Stimulated activated CD8-positive, alpha-beta memory T cell treated with anti-CD3 and anti-CD28 coated beads, Interleukin-12 subunit alpha, Interleukin-12 subunit beta, amount 100 ng/mL, for 4 hours (primary cell): Measurements from ENCODE around the gene MCCD1.

Source experiments
- DNase-seq: peaks from one replicate; pipeline ENCODE4 v3.0.0-alpha.2; 2020; ENCODE audit warnings: low read depth

Gene MCCD1

GRCh38 chr6:31513456-31514165, 15.2 kb upstream of the MCCD1 start:
- DNase-seq: no peak

- no peak for DNase-seq
Measured at GRCh38 chr6:31521835-31522234, 6.9 kb upstream of the MCCD1 start.

GRCh38 chr6:31525553-31525931, 3.2 kb upstream of the MCCD1 start:
- DNase-seq: no peak

DNA sequence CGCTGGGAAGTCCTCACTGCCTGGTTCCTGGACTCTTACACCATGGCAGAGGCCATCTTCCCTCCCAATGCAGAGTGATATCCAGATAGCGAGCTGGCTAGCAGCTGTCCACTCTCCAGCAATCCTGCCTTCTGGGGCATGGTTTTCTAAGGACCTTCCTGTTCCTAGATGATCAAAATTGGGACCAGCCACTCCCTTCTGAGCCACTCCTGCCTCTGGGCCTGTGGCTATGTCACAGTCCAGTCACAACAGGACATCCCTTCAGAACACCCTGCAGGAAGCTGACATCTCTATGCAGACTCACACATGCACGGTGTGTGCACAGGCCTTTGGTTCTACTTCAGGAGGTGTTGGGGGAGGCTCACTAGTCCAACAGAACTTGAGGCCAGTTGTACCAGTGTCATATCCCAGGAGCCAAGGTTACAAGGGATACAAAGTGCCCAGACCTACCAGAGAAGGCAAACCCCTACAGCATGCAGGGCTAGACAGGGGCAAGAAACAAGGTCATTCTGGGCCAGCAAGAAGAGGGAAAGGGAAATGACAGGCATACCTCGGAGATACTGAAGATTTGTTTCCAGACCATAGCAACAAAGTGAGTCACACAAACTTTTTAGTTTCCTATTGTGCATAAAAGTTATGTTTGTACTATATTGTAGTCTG, 2.7 kb upstream of the MCCD1 start:
- no peak for DNase-seq

DNA sequence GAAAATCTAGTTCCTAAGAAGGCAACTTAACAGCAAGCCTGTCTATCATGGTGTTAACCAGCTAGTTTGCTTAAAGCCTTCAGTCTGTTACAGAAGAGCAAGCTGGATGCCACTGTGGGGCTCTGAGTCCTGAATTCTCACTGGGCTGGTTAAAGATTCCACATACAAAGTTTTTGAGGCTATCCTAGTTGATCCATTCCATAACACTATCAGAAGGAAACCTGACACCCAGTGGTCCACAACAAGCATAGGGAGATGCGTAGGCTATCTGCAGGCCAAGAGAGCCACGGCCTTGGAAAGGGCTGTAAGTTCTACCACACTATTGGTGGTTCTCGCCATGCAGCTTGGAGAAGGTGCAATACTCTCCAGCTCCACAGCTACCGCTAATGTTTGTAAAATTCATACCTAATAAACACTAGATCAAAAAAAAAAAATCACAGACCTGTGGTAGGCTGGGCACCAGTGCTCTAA, 420 bp upstream of the MCCD1 start:
- DNase-seq: no peak

GRCh38 chr6:31529329-31530150, 778 bp downstream of the MCCD1 start:
- no peak for DNase-seq

DNA sequence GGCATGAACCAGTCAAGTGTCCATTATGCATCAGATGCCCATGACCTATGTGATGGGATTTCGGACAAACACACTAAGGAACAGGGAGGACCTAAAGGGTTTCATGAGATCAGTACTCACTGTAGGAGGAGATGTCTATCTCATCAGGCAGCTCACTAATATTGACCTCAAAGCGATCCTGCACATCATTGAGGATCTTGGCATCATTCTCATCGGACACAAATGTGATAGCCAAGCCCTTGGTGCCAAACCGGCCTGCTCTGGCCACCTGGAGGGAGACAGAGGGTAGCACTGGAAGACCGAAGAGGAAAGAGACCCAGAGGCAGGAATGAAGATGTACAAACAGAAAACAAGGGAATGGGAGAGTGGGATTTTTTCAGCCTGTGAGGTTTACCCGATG, 1.9 kb downstream of the MCCD1 start:
- DNase-seq: no peak

DNA sequence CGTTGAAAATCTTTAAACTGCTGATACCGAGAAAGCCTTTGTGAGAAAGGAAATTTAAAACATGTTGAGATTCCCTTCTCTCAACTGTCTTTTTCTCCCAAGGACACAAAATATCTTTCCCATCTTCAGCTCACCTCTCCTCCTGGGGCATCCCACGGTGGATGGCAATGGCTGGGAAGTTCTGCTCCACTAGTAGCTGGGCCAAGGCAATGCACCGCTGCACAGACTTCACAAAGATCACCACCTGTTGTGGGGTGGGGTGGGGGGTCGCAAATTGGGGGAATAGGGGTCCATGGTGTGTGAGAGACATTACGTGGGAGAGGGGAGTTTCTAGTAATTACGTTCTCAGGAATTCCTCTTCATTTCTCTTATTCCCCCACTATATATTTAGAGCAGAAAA, 2.4 kb downstream of the MCCD1 start:
- no peak for DNase-seq

DNA sequence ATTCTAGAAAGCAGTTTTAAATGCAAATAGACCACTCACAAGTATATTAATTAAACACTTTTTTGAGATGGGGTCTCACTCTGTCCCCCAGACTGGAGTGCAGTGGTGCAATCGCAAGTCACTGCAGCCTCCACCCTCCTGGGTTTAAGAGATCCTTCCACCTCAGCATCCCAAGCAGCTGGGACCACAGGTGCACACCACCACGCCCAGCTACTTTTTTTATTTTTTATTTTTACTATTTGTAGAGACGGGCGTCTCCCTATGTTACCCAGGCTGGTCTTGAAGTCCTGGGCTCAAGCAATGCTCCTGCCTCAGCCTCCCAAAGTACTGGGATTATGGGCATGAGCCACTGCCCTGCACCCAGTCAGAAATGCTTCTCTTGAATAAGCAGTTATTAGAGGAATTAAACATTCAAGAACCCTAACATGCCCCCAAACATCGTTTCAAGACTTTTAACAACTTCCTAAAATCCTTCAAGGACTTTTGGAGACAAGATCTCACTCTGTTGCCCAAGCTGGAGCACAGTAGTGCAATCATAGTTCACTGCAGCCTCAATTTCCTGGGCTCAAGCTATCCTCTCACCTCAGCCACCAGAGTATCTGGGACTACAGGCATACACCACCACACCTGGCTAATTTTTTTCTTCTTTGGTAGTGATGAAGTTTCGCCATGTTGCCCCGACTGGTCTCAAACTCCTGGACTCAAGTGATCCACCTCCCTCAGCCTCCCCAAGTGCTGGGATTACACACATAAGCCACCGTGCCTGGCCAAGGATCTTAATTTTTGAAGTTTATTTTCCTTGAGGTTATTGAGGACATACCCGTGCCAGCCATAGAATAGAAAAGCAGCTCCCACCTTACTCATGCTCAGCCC, 3.2 kb downstream of the MCCD1 start:
- no peak for DNase-seq

- DNase-seq: no peak
Measured at GRCh38 chr6:31532644-31533454, 4.1 kb downstream of the MCCD1 start.

DNA sequence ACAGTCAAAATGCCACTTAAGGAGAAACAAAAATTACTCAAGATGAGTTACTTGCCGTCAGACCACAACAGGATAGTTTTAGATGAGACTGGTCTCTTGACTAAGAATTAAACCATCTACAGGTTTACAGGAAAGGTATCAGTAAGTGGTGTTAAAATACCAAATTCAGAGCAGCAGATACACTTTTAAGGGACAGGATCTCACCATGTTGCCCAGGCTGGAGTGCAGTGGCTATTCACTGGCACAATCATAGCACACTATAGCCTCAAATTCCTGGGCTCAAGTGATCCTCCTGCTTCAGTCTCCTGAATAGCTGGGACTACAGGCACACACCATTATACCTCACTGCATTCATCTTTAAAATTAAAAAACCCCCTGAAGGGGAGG, 4.7 kb downstream of the MCCD1 start:
- no peak for DNase-seq

DNA sequence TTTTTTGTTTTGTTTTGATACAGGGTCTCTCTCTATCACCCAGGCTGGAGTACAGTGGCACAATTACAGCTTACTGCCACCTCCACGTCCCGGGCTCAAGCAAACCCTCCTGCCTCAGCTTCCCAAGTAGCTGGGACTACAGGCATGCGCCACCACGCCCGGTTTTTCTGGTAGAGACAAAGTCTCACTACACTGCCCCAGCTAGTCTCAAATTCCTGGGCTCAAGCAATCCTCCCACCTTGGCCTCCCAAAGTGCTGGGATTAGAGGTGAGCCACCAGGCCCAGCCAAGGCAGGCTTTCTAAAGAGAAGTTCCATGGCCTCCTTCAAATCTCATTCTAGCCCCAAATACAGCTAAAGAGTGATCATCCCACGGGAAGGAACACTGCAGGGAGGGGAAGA, 5.2 kb downstream of the MCCD1 start:
- no peak for DNase-seq

GRCh38 chr6:31534521-31535040, 5.8 kb downstream of the MCCD1 start:
- no peak for DNase-seq

GRCh38 chr6:31535538-31536324, 7.0 kb downstream of the MCCD1 start:
- no peak for DNase-seq

- no peak for DNase-seq
Measured at GRCh38 chr6:31538805-31539400, 10.1 kb downstream of the MCCD1 start.

- no peak for DNase-seq
Measured at GRCh38 chr6:31540640-31541039, 11.9 kb downstream of the MCCD1 start.

DNA sequence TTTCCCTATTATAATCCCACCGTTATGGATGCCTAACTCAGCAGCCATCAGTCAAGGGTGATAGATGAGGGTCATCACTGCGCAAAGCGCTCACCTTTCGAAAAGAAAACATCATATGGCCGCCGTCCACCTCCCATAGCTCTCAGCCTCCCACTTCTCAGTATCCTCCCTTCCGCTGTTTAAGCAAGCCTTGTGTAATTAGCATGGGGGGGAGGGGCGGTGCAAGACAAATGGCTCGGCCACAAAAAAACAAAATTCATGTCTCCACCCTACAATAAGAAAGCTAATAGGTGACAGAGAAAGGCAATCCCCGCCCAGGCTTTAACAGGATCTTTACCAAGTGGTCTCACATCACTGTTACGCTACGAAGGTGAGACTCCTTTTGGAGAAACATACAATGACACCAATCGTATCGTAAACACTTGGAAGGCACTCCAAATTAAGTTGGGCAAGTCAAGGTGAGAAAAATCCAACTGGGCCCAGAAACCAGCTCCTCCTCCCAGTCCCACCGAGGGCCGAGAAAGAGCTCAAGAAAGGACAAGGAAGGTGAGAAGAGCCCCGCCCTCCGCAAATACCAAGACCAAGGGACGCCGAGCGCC, 12.4 kb downstream of the MCCD1 start:
- DNase-seq: no peak

GRCh38 chr6:31541658-31542521, 13.1 kb downstream of the MCCD1 start, which contains the start of gene DDX39B:
Gene DDX39B (minus strand): TSS chr6:31542003. CDS start chr6:31540532, 1,471 bp downstream.
- peak; percentile 84 for DNase-seq
